HG03571 (cell line): ENCODE measurements around the gene CCDC3.
"Not testable (repeated sequence)": the region's sequence is repeated elsewhere in the genome, so short reads cannot be mapped to it uniquely, and the experiment has no call there.

Source experiments
- ATAC-seq: cut with Tn5 transposase; IDR thresholded peaks from one replicate; pipeline ENCODE4 v1.9.1; 2021; ENCODE audit not compliant: unreplicated experiment

CCDC3 gene

DNA sequence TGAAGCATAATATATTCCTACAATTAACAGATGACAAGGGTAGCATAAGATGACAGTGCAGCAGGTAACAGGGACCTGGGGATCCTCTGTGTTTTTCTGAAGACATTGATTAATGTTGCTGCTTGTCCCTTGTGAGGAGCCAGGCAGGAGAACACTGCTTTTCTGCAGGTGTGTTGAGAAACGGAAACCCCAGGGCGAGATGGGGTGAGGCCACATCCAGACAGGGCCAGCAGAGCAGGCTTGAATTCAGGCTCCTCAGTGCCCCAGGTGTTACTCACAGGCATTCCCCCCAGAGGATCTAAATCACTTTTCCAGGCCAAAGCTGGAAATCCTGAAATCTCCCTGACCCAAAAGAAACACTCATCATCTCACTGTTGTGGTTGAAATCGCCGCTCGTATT lies 105.3 kb downstream of the CCDC3 start:
- no peak for ATAC-seq

DNA sequence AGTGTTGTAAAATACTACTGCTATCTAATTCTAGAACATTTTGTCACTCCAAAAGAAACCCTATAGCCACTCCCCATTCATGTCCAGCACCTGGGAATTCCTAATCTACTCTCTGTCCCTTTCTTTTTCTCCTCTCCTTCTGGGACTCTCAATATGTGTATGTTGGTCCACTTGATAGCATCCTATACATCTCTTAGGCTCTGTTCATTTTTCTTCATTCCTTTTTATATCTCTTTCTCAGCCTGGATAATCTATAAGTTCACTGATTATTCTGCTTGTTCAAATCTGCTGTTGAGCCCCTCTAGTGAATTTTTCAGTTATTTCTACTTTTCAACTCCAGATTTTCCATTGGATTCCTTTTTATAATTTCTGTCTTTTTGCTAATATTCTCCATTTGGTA lies 108.6 kb downstream of the CCDC3 start:
- no peak for ATAC-seq

DNA sequence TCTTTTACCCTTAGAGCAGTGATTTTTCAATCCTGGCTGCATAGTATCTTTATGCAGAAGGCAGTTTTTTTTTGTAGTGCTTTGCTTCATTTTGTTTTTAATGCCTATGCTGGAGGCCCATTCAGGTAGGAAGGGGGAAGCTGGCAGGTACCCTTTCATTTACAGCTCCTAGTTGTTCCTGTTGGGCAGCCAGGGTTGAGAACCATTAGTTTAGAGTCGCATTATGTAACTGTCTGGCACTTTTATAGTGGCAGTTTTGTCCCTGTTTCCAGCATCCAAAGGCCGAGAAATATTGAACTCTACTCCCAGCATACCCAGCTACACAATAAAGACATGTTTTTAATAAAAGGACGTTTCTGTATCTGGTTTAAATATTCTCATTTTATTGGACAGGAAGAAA lies 110.6 kb downstream of the CCDC3 start:
- ATAC-seq, result no peak

DNA sequence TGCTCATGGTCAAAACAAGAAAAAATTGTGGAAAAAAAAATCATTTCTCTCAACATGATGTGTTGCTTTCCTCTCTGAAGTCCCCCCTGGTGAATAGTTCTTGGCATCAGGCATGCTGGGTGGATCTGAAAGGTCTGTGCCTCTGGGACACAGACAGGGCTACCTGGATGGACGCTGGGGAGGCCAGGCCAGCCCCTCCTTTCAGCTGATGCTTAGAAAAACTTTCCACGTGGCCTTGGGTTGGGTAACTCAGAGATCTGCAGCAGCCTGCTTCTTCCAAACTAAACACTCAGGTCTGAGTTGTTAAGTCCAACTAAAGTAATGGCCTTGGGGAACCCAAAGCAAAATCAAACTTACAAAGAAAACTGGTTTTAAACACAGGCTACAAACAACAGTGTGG lies 113.0 kb downstream of the CCDC3 start:
- ATAC-seq, result no peak

DNA sequence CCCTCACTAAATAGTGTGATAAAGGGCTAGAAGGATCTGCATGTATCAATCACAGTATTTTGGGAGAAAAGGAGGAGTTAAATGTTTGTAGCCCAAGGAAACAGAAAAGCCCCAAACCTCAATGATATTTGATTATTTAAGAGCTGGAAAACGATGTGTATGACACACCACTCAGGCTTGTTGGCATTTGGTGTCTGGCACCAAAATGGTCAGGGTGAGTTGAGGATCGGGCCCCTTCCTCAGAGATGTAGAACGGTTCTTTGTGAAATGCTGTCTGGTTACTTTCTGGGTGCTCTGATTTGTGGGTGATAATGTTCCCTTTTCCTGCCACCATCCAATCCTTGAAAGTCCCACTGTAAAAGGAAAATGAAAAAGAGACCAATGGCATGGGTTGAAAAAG lies 113.7 kb downstream of the CCDC3 start:
- ATAC-seq, result no peak

DNA sequence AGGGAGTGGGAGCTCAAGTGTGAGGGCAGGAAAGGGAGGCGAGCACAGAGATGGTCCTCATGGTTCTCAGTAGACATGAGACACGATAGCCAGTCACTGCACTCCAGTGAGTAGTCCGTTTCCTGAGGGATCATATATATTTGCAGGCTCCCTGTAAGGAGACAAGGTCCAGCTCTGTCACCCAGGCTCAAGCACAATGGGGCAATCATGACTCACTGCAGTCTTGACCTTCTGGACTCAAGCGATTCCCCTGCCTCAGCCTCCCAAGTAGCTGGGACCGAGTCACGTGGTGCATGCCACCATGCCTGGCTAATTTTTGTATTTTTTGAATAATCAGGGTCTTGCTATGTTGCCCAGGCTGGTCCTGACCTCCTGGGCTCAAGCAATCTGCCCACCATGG lies 116.7 kb downstream of the CCDC3 start:
- no peak for ATAC-seq

DNA sequence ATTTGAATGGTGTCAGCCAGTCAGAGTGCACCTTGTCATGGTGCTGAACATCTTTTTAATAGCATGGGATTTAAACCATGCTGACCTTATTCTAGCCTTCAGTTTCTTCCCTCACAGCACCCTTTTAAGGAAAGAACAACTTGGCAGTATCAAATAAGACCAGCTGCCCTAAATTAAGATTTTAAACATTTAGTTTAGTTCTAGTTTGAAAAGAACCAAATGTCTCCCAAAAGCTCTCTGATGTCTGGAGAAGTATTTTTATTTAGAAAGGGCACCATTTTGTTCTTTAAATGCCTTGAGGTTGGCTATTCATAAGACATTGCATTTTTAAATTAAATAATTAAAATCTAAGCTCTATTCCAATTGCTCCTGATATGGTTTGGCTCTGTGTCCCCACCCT lies 121.1 kb downstream of the CCDC3 start:
- ATAC-seq, result no peak

DNA sequence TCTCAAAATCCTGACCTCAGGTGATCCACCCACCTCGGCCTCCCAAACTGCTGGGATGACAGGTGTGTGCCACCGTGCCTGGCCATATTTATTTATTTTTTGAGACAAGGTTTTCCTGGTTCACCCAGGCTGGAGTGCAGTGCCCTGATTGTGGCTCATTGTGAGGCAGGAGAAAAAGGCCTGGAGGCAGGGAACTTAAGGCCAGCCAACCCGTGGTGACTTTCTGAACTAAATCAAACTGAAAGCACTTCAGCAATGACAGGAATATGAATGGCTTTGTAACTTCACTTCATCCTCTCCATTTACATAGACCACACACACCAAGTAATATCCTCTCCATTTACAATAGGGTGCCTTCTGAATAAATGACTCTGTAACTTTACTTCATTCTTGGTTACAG lies 124.4 kb downstream of the CCDC3 start:
- no peak for ATAC-seq

DNA sequence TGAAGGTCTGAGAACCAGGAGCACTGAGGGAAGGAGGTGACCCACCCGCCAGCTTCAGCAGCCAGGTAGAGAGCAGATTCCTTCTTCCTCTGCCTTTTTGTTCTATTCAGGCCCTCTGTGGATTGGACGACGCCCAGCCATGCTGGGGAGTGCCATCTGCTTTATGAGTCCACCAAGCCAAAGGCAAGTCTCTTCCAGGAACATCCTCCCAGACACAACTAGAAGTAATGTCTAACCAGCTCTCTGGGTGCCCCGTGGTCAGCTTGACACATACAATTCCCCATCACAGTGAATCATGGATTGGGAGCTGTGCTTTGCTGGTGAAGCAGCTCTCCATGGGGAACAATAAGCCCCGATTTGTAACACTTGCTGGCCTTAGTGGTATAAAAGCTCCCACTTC lies 125.2 kb downstream of the CCDC3 start:
- ATAC-seq, result no peak

DNA sequence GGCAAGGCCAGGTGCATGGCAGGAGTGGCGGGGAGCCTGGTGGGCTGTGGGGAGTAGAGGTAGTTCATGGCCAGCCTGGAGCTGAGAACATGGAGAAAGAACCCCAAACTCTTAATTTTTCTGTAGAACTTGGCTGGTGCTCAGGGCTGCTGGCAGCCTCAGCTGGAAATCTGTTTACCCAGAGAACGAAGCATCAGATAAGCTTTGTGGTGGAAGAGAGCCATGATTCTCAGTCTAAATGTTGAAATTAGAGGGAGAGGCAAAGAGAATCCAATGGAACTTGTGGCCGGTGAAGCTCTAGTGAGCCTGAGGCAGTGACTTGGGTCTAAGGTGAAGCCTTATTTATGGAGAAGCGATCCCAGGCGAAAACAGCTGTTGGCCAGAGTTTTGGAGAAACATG lies 126.4 kb downstream of the CCDC3 start:
- ATAC-seq, result no peak

DNA sequence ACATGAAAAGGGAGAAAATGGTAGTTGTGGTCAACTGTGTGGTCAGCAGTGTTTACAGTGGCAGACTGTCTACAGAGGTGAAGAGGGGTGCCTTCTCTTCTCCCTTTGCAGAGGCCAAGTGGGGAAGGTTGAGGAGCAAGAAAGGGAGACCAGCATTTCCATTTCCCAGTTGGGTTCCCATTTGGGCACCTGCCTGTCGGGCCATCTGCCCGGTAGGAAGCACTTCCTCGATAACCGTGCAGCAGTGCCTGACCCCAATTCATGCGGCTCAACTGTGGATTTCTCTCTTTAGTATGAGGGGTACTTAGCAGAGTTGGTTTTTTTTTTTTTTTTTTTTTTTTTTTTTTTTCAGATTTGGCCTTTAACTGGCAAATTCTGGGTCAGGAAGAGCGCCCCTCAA lies 127.0 kb downstream of the CCDC3 start:
- ATAC-seq, result no peak

DNA sequence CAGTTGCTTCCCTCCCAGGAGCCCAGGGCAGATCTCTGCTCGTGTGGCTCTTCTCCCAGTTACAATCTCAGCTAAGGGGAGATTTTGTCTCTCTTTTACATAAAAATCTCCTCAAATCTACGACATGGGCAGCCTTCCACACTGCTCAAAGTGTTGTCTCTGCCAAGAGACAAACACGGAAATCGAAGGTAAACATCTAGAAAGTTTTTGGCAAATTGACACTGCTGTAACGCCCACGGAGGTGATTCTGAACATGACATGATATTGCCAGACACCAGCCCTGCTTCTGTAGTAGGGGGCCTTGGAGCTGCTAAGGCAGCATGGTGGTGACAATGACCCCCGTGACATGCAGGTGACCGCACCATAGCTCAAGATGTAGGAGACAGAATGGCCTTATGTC lies 128.3 kb downstream of the CCDC3 start:
- ATAC-seq, result no peak

DNA sequence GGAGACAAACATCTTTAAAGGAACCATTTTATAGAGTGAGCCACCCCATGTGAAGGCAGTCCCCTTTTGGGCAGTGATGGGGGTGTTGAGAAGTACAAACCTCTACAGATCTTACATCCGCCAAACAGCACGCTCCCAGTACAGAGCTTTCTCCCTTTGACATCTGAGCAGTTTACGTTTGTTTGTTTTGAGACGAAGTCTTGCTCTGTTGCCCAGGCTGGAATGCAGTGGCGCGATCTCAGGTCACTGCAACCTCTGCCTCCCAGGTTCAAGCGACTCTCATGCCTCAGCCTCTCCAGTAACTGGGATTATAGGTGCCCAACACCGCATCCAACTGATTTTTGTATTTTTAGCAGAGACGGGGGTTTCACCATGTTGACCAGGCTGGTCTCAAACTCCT lies 128.9 kb downstream of the CCDC3 start:
- no peak for ATAC-seq

DNA sequence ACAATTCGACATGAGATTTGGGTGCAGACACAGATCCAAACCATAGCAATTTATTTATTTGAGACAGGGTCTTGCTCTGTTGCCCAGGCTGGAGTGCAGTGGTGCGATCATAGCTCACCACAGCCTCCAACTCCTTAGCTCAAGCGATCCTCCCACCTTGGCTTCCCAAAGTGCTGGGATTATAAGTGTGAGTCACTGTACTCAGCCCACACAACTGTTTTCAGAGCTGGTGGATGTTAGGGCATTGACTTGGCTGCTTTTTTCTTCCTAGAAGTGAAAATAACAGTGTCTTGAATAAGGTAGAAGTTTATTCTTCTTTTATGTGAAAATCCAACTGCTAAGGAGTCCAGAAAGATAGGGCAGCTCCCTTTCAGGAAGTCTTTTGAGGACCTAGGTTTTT lies 132.1 kb downstream of the CCDC3 start:
- no peak for ATAC-seq

DNA sequence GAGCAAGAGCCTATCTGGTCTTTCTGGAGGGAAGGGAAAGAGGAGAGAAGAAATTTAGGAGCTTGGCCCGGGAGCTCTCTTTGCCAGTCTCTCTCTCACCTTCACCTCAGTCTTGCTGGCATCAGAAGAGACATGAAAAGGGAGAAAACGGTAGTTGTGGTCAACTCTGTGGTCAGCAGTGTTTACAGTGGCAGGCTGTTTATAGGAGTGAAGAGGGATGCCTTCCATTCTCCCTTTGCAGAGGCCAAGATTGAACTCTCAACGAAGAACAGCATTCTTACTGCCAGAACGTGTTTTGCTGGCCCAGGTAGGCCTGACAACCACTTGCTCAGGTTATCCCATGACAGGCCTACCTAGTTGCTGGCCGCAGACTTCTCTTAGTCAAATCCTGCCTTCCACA lies 133.3 kb downstream of the CCDC3 start:
- ATAC-seq, result no peak

DNA sequence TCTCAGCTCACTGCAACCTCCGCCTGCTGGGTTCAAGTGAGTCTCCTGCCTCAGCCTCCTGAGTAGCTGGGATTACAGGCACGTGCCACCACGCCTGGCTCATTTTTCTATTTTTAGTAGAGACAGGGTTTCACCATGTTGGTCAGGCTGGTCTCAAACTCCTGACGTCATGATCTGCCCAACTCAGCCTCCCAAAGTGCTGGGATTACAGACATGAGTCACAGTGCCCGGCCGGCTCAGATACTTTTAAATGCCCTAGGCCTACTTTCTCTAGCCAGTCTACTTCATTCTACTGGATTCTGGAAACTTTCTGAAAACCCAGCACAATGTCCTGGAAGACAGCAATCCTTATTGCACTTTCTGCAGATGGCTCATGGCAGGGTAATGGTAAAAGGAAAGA lies 136.0 kb downstream of the CCDC3 start:
- not testable (repeated sequence) for ATAC-seq

DNA sequence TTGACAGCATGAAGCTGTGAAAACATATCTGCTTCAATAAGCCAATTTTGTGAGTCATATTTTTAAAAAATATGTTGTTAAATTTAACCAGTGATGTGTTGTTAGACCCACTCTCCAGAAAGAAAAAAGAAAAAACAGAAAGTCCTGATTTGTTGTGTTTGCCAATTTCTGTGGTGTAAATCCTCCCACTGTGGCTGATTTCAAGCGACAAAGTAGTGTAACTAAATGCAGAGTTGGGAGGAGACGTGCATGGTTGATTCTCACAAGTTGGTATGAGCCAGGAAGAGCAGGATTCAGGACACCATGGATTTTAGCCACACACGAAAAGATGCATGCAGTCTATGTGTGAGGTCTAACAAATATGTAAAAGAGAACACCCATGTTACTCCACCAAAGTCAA lies 139.1 kb downstream of the CCDC3 start:
- ATAC-seq, result no peak

DNA sequence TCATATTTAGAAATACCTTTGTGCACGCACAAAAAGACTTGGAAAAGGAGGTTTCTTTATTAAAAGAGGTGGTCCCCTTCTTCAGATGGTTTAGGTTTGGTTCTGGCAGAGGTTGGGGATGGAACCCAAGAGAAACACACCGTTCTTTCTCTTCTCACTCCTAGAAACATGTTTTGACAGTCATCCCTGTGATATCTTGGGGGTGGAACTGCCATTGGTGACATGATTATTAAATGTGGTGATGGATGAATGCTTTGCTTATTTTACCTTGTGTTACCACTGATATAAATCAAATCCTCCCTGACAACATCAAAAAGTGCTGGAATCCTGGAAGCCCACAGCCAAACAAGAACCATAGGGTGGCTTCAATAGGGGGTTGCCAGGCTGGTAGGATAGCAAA lies 146.5 kb downstream of the CCDC3 start:
- no peak for ATAC-seq

DNA sequence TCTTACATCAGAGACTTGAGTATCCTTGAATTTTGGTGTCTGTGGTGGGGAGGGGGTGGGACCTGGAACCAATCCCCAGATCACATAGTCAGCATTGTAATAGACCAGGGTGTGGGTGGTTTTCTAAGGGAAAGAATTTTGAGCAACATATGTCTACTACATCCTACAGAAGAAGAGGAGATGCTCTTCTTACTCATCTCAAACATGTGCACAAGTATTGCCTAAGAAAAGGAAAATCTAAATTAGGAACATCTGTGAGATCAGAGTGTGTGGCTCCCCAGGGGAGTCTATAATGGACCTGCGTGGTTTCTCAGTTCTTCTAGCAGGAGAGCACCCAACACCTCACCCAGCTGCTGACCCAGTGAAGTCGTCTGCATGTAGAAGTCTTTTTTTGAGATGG lies 148.8 kb downstream of the CCDC3 start:
- no peak for ATAC-seq

DNA sequence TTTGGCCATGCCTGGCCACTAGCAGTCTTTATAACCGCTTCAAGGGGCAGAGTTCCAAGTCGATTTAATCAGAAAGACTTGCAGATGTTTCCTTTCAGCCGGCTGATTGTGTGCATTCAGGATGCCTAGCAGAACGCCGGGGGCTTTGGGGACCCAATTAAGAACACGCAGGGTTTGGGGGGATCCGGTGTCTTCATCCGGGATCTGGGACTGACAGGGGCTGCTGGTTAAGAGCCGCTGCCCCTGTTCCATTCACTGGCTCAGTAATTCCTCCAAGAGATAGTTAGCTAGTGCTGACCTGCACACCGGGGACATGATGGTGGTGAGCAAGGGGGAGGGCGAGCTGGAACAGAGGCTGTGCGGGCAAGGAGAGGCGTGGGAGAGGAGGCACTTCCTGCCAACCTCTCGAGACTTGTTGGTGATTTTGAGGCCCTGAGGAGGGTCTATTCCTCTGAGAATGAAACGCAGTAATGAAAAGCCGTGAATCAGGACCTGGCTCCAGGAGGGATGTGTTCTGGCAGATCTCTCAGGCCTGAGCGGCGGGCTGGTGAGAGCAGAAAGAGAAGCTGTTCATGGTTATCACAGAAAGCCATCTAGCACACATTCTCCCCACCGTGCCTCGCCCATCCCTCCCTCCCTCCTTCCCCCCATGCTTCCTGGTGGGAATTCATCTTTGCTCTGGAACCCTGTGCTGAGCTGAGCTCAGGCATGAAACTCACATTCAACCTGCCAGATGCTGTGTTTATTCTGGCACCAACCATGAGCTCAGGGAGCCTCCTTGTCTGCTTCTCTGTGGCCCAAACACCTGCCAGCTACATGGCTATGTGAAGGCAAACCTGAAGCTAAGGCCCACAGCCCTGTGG lies 152.0 kb downstream of the CCDC3 start:
- no peak for ATAC-seq

DNA sequence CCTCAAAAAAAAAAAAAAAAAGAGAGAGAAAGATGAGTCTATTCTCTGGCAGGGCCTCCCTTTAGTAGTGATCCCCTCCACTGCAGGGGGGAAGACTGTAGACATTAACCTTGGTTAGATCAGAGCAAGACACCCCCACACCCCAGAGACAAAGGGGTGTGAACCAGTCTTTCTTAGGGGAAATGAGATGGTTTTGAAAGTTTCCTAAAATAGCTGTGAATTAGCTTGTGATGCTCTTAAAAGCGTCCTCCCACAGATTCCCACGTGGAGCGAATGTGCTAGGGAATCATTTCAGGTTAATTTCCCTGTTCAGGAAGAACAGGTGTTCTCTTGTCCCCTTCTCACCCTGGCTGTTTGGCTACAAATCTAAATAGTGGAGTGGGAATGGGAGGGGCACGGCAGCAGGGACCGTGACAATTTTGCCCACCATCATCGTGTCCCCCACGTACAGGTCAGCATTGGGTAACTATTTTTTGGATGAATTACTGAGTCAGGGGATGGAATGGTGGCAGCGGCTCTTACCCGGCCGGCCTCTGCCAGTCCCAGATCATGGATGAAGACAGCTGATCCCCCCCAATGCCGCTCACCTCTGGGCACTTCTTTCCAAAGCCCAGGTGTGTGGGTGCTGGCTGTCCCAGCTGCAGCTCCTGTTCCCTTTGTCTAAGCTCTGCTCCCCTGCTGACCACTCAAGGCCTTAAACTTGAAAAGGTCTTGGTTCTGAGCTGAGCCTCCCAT lies 152.9 kb downstream of the CCDC3 start:
- no peak for ATAC-seq

DNA sequence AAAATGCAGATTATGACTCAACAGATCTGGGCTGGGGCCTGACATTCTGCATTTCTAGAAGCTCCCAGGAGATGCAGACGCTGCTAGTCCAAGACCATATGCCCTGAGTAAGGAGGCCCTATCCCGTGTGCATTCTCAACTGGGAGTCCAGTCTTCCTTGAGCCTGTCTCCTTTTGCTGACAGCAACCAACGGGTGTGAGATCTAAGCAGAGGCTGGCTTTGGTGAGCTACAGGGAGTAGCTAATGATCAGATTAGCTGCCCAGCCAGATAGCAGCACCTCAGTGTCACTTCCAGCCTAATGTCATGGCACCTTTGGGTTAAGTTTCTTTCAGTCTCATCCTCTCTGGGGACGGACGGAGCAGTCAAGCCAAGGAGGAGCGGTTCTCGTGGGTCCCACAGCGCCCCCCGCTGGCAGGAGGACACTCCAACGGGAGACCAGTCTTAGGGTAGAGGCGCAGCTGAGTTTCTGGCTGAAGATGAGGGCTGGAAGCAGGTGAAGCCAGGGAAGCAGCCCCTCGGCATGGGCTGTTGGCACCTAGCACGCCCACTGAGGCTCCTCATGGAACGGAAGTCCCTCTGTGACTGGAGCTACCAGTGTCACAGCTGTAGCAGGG lies 154.0 kb downstream of the CCDC3 start:
- ATAC-seq, result no peak
